IMR-90 (cell line): ENCODE results near the gene ADGRL3. TPM values are rescaled to one million over a fixed set of nuclear protein-coding genes. Genes with fewer than 3 reads are reported as not detected.

Experiments
- ATAC-seq: fragments of 200-7000 bp; cut with Tn5 transposase; 2 replicates; pipeline ENCODE4 v1.9.1; 2020; ENCODE audit warnings: low read depth, mild to moderate bottlenecking, moderate library complexity
- BruUV-seq: library from RNA; stranded (reverse); fragments of 400-500 nt; replicated peaks from 2 replicates; lab custom pipeline; 2021; lab: Mats Ljungman, UMichigan
- CTCF ChIA-PET: fragments of 300-600 bp; formaldehyde crosslinking; extraction: SDS; loops from one replicate; lab custom pipeline; 2021; ENCODE audit warnings: antibody characterized with exemption; lab: Yijun Ruan, JAX
- POLR2A ChIA-PET: fragments of 300-600 bp; sonication (Branson Sonifier 250); formaldehyde crosslinking; loops from one replicate; lab custom pipeline; 2022; ENCODE audit warnings: antibody characterized with exemption; ENCODE audit not compliant: unreplicated experiment; lab: Charles Lee
- DNase-seq: peaks from one replicate; pipeline ENCODE4 v3.0.0; 2013
- H2AFZ ChIP-seq: replicated peaks from 2 replicates; pipeline ENCODE3; 2013; ENCODE audit warnings: low read length, mild to moderate bottlenecking; ENCODE audit not compliant: poor library complexity
- H2AK5ac ChIP-seq: 2 replicates; pipeline ENCODE4 v1.6.1; 2013; ENCODE audit warnings: low read depth, low read length, inconsistent platforms
- H2AK9ac ChIP-seq: replicated peaks from 2 replicates; pipeline ENCODE3; 2013; ENCODE audit warnings: mild to moderate bottlenecking, low read depth, low read length, moderate library complexity; ENCODE audit not compliant: poor library complexity
- H2BK120ac ChIP-seq: 2 replicates; pipeline ENCODE4 v1.6.1; 2013; ENCODE audit warnings: low read depth, low read length, inconsistent platforms
- H2BK15ac ChIP-seq: 3 replicates; pipeline ENCODE4 v1.6.1; 2013; ENCODE audit warnings: low read depth, low read length, inconsistent platforms
- H2BK20ac ChIP-seq: 2 replicates; pipeline ENCODE4 v1.6.1; 2013; ENCODE audit warnings: low read depth, mild to moderate bottlenecking, inconsistent platforms, low read length, moderate library complexity
- H2BK5ac ChIP-seq: 2 replicates; pipeline ENCODE4 v1.6.1; 2013; ENCODE audit warnings: mild to moderate bottlenecking, low read depth, low read length, inconsistent platforms; ENCODE audit not compliant: poor library complexity, severe bottlenecking
- H3K14ac ChIP-seq: replicated peaks from 2 replicates; pipeline ENCODE4 v1.6.1; 2013; ENCODE audit warnings: low read depth, low read length, inconsistent platforms
- H3K18ac ChIP-seq: 2 replicates; pipeline ENCODE4 v1.6.1; 2013; ENCODE audit warnings: low read depth, low read length, control low read depth
- H3K23ac ChIP-seq: 2 replicates; pipeline ENCODE4 v1.6.1; 2013; ENCODE audit warnings: low read depth, low read length, inconsistent platforms
- H3K27ac ChIP-seq: 2 replicates; pipeline ENCODE4 v1.5.1; 2013; ENCODE audit warnings: mild to moderate bottlenecking, control low read depth, low read length; ENCODE audit not compliant: insufficient read depth
- H3K27me3 ChIP-seq: 2 replicates; pipeline ENCODE4 v1.6.1; 2013; ENCODE audit warnings: low read length; ENCODE audit not compliant: control insufficient read depth, insufficient read depth
- H3K36me3 ChIP-seq: 2 replicates; pipeline ENCODE4 v1.6.1; 2013; ENCODE audit warnings: low read length, mixed read lengths; ENCODE audit not compliant: control insufficient read depth, insufficient read depth
- H3K4ac ChIP-seq: 2 replicates; pipeline ENCODE4 v1.6.1; 2013; ENCODE audit warnings: low read depth, low read length, inconsistent platforms
- H3K4me1 ChIP-seq: 2 replicates; pipeline ENCODE4 v1.6.1; 2013; ENCODE audit warnings: low read length, mixed read lengths; ENCODE audit not compliant: control insufficient read depth, insufficient read depth
- H3K4me2 ChIP-seq: 2 replicates; pipeline ENCODE4 v1.6.1; 2013; ENCODE audit warnings: low read depth, mild to moderate bottlenecking, control low read depth, low read length, moderate library complexity
- H3K4me3 ChIP-seq: 2 replicates; pipeline ENCODE4 v1.5.1; 2013; ENCODE audit warnings: low read depth, mild to moderate bottlenecking, control low read depth, low read length, moderate library complexity; ENCODE audit not compliant: insufficient read depth
- H3K56ac ChIP-seq: 2 replicates; pipeline ENCODE4 v1.6.1; 2013; ENCODE audit warnings: low read length, inconsistent platforms; ENCODE audit not compliant: insufficient read depth; ENCODE audit errors: extremely low read depth
- H3K79me1 ChIP-seq, 2 experiments: 2 replicates each; pipeline ENCODE4 v1.6.1; 2013; ENCODE audit warnings: low read length in 2 of 2, inconsistent platforms in 1 of 2, low read depth in 1 of 2
- H3K9ac ChIP-seq: 2 replicates; pipeline ENCODE4 v1.6.1; 2013; ENCODE audit warnings: low read depth, low read length, control low read depth
- H3K9me1 ChIP-seq: 2 replicates; pipeline ENCODE4 v1.6.1; 2013; ENCODE audit warnings: low read length, inconsistent platforms; ENCODE audit not compliant: insufficient read depth
- H3K9me3 ChIP-seq: 2 replicates; pipeline ENCODE4 v1.6.1; 2013; ENCODE audit warnings: low read length; ENCODE audit not compliant: control insufficient read depth, insufficient read depth
- H4K20me1 ChIP-seq: 2 replicates; pipeline ENCODE4 v1.6.1; 2013; ENCODE audit warnings: low read length, inconsistent platforms; ENCODE audit not compliant: insufficient read depth
- H4K5ac ChIP-seq: 2 replicates; pipeline ENCODE4 v1.6.1; 2013; ENCODE audit warnings: mild to moderate bottlenecking, low read depth, low read length, control low read depth
- H4K8ac ChIP-seq, 2 experiments: 2 replicates each; pipeline ENCODE4 v1.6.1; 2013; ENCODE audit warnings: low read depth in 2 of 2, low read length in 2 of 2, control low read depth in 1 of 2, inconsistent platforms in 1 of 2
- H4K91ac ChIP-seq: 2 replicates; pipeline ENCODE4 v1.6.1; 2013; ENCODE audit warnings: low read depth, low read length, inconsistent platforms; ENCODE audit not compliant: insufficient read depth
- BHLHE40 ChIP-seq: fragments of 150-350 bp; IDR thresholded peaks from 2 replicates; pipeline ENCODE4 v1.6.1; 2016; ENCODE audit warnings: mild to moderate bottlenecking, low read depth, low read length
- CEBPB ChIP-seq: IDR thresholded peaks from 2 replicates; pipeline ENCODE4 v1.6.1; 2012; ENCODE audit warnings: low read depth, low read length, improper control_type of control experiment
- CHD1 ChIP-seq: IDR thresholded peaks from 2 replicates; pipeline ENCODE4 v1.6.1; 2012; ENCODE audit warnings: low read depth, low read length, improper control_type of control experiment
- CTCF ChIP-seq: conservative IDR thresholded peaks from 2 replicates; pipeline ENCODE4 v1.5.1; 2012; ENCODE audit warnings: mild to moderate bottlenecking, low read depth, low read length, improper control_type of control experiment
- FOS ChIP-seq: fragments of 150-350 bp; IDR thresholded peaks from 2 replicates; pipeline ENCODE4 v1.6.1; 2016; ENCODE audit warnings: low read depth, low read length
- MAFK ChIP-seq: IDR thresholded peaks from 2 replicates; pipeline ENCODE4 v1.6.1; 2012; ENCODE audit warnings: low read depth, low read length, improper control_type of control experiment
- MAZ ChIP-seq: IDR thresholded peaks from 2 replicates; pipeline ENCODE4 v1.6.1; 2012; ENCODE audit warnings: low read depth, mild to moderate bottlenecking, low read length, improper control_type of control experiment, moderate library complexity, borderline replicate concordance
- MXI1 ChIP-seq: IDR thresholded peaks from 2 replicates; pipeline ENCODE4 v1.6.1; 2012; ENCODE audit warnings: low read depth, mild to moderate bottlenecking, low read length, moderate library complexity, borderline replicate concordance
- NFE2L2 ChIP-seq: fragments of 150-350 bp; IDR thresholded peaks from 2 replicates; pipeline ENCODE4 v1.6.1; 2016; ENCODE audit warnings: low read depth, mild to moderate bottlenecking, low read length
- POLR2A ChIP-seq: IDR thresholded peaks from 2 replicates; pipeline ENCODE4 v1.6.1; 2012; ENCODE audit warnings: mild to moderate bottlenecking, low read depth, low read length
- RAD21 ChIP-seq: IDR thresholded peaks from 2 replicates; pipeline ENCODE4 v1.6.1; 2012; ENCODE audit warnings: low read length, improper control_type of control experiment
- RCOR1 ChIP-seq: IDR thresholded peaks from 2 replicates; pipeline ENCODE4 v1.6.1; 2012; ENCODE audit warnings: mild to moderate bottlenecking, low read length, improper control_type of control experiment; ENCODE audit not compliant: insufficient replicate concordance
- RFX5 ChIP-seq: IDR thresholded peaks from 2 replicates; pipeline ENCODE4 v1.8.0; 2012; ENCODE audit warnings: low read depth, mild to moderate bottlenecking, low read length, moderate library complexity
- SMC3 ChIP-seq: fragments of 150-350 bp; IDR thresholded peaks from 2 replicates; pipeline ENCODE4 v1.6.1; 2016; ENCODE audit warnings: low read depth, mild to moderate bottlenecking, antibody characterized with exemption, low read length, moderate library complexity
- WGBS, 2 experiments: methylation state at CpG; one replicate each; pipeline versions ENCODE4 v1.1.5 to v1.1.7; 2013; ENCODE audit warnings: missing lambda C conversion rate in 2 of 2; ENCODE audit not compliant: insufficient read length in 1 of 2; ENCODE audit errors: extremely low coverage in 2 of 2; 5-methylcytosine and 5-hydroxymethylcytosine counted together
- dilution Hi-C: fragments of 300-500 bp; cut with HindIII; formaldehyde crosslinking; loops from one replicate; pipeline ENCODE4 v1.14.3; 2018; ENCODE audit warnings: low sequenced_read_pairs; ENCODE audit not compliant: unreplicated experiment
- in situ Hi-C: fragments of 300-500 bp; cut with MboI; formaldehyde crosslinking; loops from 3 replicates; pipeline ENCODE4 v1.14.3; 2019; ENCODE audit warnings: low sequenced_read_pairs, inconsistent platforms, mixed read lengths
- intact Hi-C: fragments of 100-400 bp; cut with micrococcal nuclease; formaldehyde crosslinking; loops from 2 replicates; pipeline ENCODE4 v1.10.0; 2022
- polyA plus RNA-seq, 3 experiments: library from polyadenylated mRNA; depleted of rRNA; stranded (reverse); fragments of >200 nt; gene quantifications; 2 replicates each; pipeline ENCODE4 v1.2.3, GENCODE V29; 2012; ENCODE audit warnings: low replicate concordance in 1 of 3
- total RNA-seq: library from RNA; depleted of rRNA; stranded (reverse); fragments of >200 nt; gene quantifications from 2 replicates; pipeline ENCODE4 v1.2.3, GENCODE V29; 2012
- TF ChIP-seq, protein P1 (sequence below): fragments of 150-350 bp; IDR thresholded peaks from 2 replicates; pipeline ENCODE4 v1.6.1; 2017; ENCODE audit warnings: mild to moderate bottlenecking, antibody characterized with exemption, low read length, low read depth
- TF ChIP-seq, protein P2 (sequence below): fragments of 150-350 bp; IDR thresholded peaks from 2 replicates; pipeline ENCODE4 v1.6.1; 2016; ENCODE audit warnings: low read depth, mild to moderate bottlenecking, low read length, moderate library complexity, borderline replicate concordance

ADGRL3 gene
- total and polyA plus RNA-seq, 2 of the 4 experiments (the other 2 are of a cell fraction) = 0.46 to 2.5 TPM

DNA sequence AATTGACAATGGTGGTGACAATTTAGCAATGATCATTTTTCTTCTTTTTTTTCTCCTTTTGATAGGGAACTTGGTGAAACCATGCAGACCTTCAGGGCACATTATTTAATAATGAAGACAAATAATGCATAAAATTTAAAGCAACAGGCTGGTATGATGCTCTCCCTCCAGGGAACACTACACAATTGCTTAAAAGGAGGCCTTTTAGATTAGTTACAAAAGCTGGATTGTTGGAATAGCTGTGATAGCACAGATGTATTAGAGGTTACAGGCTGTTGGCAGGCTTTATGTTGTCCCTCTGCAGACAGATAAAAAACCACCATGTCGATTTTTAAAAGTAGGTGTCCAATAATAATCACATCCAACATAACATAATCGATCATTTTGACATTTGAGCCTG, 307.0 kb downstream of the ADGRL3 start:
- intact Hi-C loops (no loop called here), dilution Hi-C loops (no loop called here), in situ Hi-C loops (no loop called here)
- Histone ChIP-seq H3K4me2 (no peak overlapping the region), H3K9me3 (no peaks in the 10 kb centered on the region), H2BK5ac (no peak overlapping the region), H3K4me3 (no peak overlapping the region), H2BK20ac (no peak overlapping the region), H3K14ac (no peak overlapping the region), H3K27ac (no peak overlapping the region), H3K9me1 (no peaks in the 10 kb centered on the region), H4K20me1 (no peaks in the 10 kb centered on the region), H4K91ac (no peak overlapping the region), H4K5ac (no peak overlapping the region), H3K4me1 (no peaks in the 10 kb centered on the region), H3K9ac (no peak overlapping the region), H2AFZ (no peak overlapping the region), H2BK15ac (no peak overlapping the region), H3K36me3 (no peaks in the 10 kb centered on the region), H4K8ac (no peak overlapping the region), H3K18ac (no peak overlapping the region), H3K56ac (no peak overlapping the region), H3K27me3 (no peaks in the 10 kb centered on the region), H2AK9ac (no peak overlapping the region), H3K4ac (no peak overlapping the region), H2BK120ac (no peak overlapping the region), H3K79me1 (no peaks in the 10 kb centered on the region), H3K23ac (no peak overlapping the region), H2AK5ac (no peak overlapping the region)
- no TSS peak for BruUV-seq
- ATAC-seq (no peak), DNase-seq (no peak)
- CTCF ChIA-PET = no interaction called here
- no peak for TF ChIP-seq RFX5
- TF ChIP-seq NFE2L2 = no peak
- TF ChIP-seq CTCF = no peak
- no peak for TF ChIP-seq RAD21
- TF ChIP-seq, protein P1, sequence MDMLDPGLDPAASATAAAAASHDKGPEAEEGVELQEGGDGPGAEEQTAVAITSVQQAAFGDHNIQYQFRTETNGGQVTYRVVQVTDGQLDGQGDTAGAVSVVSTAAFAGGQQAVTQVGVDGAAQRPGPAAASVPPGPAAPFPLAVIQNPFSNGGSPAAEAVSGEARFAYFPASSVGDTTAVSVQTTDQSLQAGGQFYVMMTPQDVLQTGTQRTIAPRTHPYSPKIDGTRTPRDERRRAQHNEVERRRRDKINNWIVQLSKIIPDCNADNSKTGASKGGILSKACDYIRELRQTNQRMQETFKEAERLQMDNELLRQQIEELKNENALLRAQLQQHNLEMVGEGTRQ = no peak
- TF ChIP-seq MAZ = no peak
- TF ChIP-seq CEBPB = no peak
- TF ChIP-seq CHD1 = no peak
- no peak for TF ChIP-seq BHLHE40
- TF ChIP-seq POLR2A = no peak
- no peak for TF ChIP-seq SMC3
- TF ChIP-seq MXI1 = no peak
- no peak for TF ChIP-seq FOS
- no peak for TF ChIP-seq MAFK
- no peak for TF ChIP-seq RCOR1
- TF ChIP-seq, protein P2, sequence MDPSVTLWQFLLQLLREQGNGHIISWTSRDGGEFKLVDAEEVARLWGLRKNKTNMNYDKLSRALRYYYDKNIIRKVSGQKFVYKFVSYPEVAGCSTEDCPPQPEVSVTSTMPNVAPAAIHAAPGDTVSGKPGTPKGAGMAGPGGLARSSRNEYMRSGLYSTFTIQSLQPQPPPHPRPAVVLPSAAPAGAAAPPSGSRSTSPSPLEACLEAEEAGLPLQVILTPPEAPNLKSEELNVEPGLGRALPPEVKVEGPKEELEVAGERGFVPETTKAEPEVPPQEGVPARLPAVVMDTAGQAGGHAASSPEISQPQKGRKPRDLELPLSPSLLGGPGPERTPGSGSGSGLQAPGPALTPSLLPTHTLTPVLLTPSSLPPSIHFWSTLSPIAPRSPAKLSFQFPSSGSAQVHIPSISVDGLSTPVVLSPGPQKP = no peak
- POLR2A ChIA-PET = no interaction called here
- no CpG with 5 or more reads among the region's 2 CpGs for WGBS, 2 experiments
